GM12892 (cell line): ENCODE results near the gene PLA2G15.

Source experiments
- POLR2A ChIP-seq: IDR thresholded peaks from 2 replicates; pipeline ENCODE4 v1.6.1; 2011; ENCODE audit warnings: low read depth, low read length, control low read depth
- POLR2AphosphoS5 ChIP-seq: IDR thresholded peaks from 2 replicates; pipeline ENCODE4 v1.6.1; 2011; ENCODE audit warnings: low read depth, low read length, control low read depth

- no peak for TF ChIP-seq POLR2A
- TF ChIP-seq POLR2AphosphoS5 = no peak
Observed at GRCh38 chr16:68259007-68259825, 14.0 kb downstream of the PLA2G15 start.
